Measurements from ENCODE around the gene ARHGAP15. TPM values are rescaled to one million over a fixed set of nuclear protein-coding genes. Genes with fewer than 3 reads are reported as not detected.
A peak's percentile ranks its signal among the peaks of the same experiment; 100 is the strongest.
"Not testable (repeated sequence)": the region's sequence is repeated elsewhere in the genome, so short reads cannot be mapped to it uniquely, and the experiment has no call there.

Gene ARHGAP15
- total and polyA plus RNA-seq, 10 donors, result 55.8 to 219 (median 130) TPM

GRCh38 chr2:143084462-143084861 lies 44.8 kb upstream of the ARHGAP15 start:
- WGBS, 5 donors, result 67 to 79% (median 74%) methylated on average over 2 of the region's 2 CpGs
- H3K27me3 ChIP-seq (replicated peaks in 1 of 7), result no peaks in the 10 kb centered on the region
- peak overlapping the region in 3 of 8 donors; percentile 35 to 79 (median 59) for H3K27ac ChIP-seq
- DNase-seq, result no peak
- H3K4me1 ChIP-seq, result peaks cover 0 to 20% (median 7%) of the 10 kb centered on the region in 6 donors
- H3K9me3 ChIP-seq, result no peaks in the 10 kb centered on the region
- H3K36me3 ChIP-seq, result no peaks in the 10 kb centered on the region
- TF ChIP-seq CTCF (IDR thresholded peaks at IDR 0.05 in 8 of 11, conservative IDR thresholded peaks at IDR 0.05 in 3 of 11) (no peak), POLR2AphosphoS5 (IDR thresholded peaks at IDR 0.05) (no peak), POLR2A (IDR thresholded peaks at IDR 0.05) (no peak)
- intact Hi-C loops (cut with DNase I; ENCODE audit: low total_unique reads), result no loop called here
- H3K4me3 ChIP-seq, result no peak overlapping the region

GRCh38 chr2:143085125-143085784 lies 44.0 kb upstream of the ARHGAP15 start:
- DNase-seq, result no peak
- intact Hi-C loops (cut with DNase I; ENCODE audit: low total_unique reads), result no loop called here
- H3K27ac ChIP-seq, result no peak overlapping the region
- no peaks in the 10 kb centered on the region for H3K27me3 ChIP-seq (replicated peaks in 1 of 7)
- H3K4me3 ChIP-seq, result no peak overlapping the region
- 67 to 88% (median 81%) methylated on average over 1 of the region's 1 CpG for WGBS, 5 donors
- TF ChIP-seq CTCF (IDR thresholded peaks at IDR 0.05 in 8 of 11, conservative IDR thresholded peaks at IDR 0.05 in 3 of 11) (no peak), POLR2A (IDR thresholded peaks at IDR 0.05) (no peak), POLR2AphosphoS5 (IDR thresholded peaks at IDR 0.05) (no peak)
- H3K9me3 ChIP-seq, result no peaks in the 10 kb centered on the region
- peaks cover 0 to 20% (median 7%) of the 10 kb centered on the region in 6 donors for H3K4me1 ChIP-seq
- H3K36me3 ChIP-seq, result no peaks in the 10 kb centered on the region

GRCh38 chr2:143087033-143087432 lies 42.2 kb upstream of the ARHGAP15 start:
- Histone ChIP-seq H3K27me3 (replicated peaks in 1 of 7) (no peaks in the 10 kb centered on the region), H3K9me3 (no peaks in the 10 kb centered on the region), H3K36me3 (no peaks in the 10 kb centered on the region), H3K27ac (no peak overlapping the region), H3K4me1 (peaks cover 0 to 20% (median 7%) of the 10 kb centered on the region in 6 donors), H3K4me3 (no peak overlapping the region)
- TF ChIP-seq POLR2A (IDR thresholded peaks at IDR 0.05) (no peak), CTCF (IDR thresholded peaks at IDR 0.05 in 8 of 11, conservative IDR thresholded peaks at IDR 0.05 in 3 of 11) (no peak), POLR2AphosphoS5 (IDR thresholded peaks at IDR 0.05) (no peak)
- 46 to 76% (median 63%) methylated on average over 1 of the region's 1 CpG for WGBS, 5 donors
- DNase-seq, result no peak
- intact Hi-C loops (cut with DNase I; ENCODE audit: low total_unique reads), result no loop called here

- no peak overlapping the region for H3K4me3 ChIP-seq
- 55 to 79% (median 64%) methylated on average over 4 of the region's 4 CpGs for WGBS, 5 donors
- intact Hi-C loops (cut with DNase I; ENCODE audit: low total_unique reads), result no loop called here
- H3K27ac ChIP-seq, result no peak overlapping the region
- H3K36me3 ChIP-seq, result no peaks in the 10 kb centered on the region
- no peak for TF ChIP-seq CTCF (IDR thresholded peaks at IDR 0.05 in 8 of 11, conservative IDR thresholded peaks at IDR 0.05 in 3 of 11)
- no peak for TF ChIP-seq POLR2AphosphoS5 (IDR thresholded peaks at IDR 0.05)
- TF ChIP-seq POLR2A (IDR thresholded peaks at IDR 0.05), result no peak
- H3K9me3 ChIP-seq, result no peaks in the 10 kb centered on the region
- DNase-seq, result no peak
- peaks cover 0 to 16% (median 5%) of the 10 kb centered on the region in 6 donors for H3K4me1 ChIP-seq
- H3K27me3 ChIP-seq (replicated peaks in 1 of 7), result no peaks in the 10 kb centered on the region
These were observed 40.8 kb upstream of the ARHGAP15 start for GRCh38 chr2:143088388-143088787.

- H3K27me3 ChIP-seq (replicated peaks in 1 of 7); H3K36me3 ChIP-seq; H3K27ac ChIP-seq; H3K4me3 ChIP-seq; H3K9me3 ChIP-seq; DNase-seq; H3K4me1 ChIP-seq; intact Hi-C loops (cut with DNase I; ENCODE audit: low total_unique reads): not testable (repeated sequence)
- 94 to 98% (median 96%) methylated on average over 3 to 12 of the region's 12 CpGs for WGBS, 5 donors
These were observed 39.7 kb upstream of the ARHGAP15 start for GRCh38 chr2:143089520-143089919.

All from spleen (tissue), 11 donors.